Measurements from ENCODE around the gene FAAH. TPM values are rescaled to one million over a fixed set of nuclear protein-coding genes. Genes with fewer than 3 reads are reported as not detected.

The FAAH gene
- total RNA-seq, 4 donors from 2014 or later: 107 to 230 (median 152) TPM

DNA sequence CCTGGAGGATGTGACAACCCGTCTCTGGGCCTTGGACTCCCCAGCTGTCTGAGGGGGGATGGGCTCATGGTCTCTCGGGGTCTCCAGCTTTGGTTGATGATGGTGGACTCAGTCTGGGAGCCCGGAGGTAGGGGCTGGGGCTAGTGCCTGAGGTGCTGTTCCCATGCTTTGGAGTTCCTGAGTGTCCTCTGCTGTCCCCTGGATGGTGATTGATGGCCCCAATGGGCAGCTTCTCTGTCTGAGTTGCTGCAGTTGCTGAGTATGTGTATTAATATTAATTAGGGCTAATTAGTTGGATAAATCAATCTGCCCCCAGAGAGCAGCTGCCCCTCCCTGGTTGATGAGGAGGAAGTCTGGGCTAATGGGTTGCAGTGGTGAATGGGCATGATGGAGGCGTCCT, 30.6 kb downstream of the FAAH start:
- H3K4me3 ChIP-seq: no peak overlapping the region
- no peaks in the 10 kb centered on the region for H3K27me3 ChIP-seq
- H3K36me3 ChIP-seq: no peaks in the 10 kb centered on the region
- TF ChIP-seq, protein P1, sequence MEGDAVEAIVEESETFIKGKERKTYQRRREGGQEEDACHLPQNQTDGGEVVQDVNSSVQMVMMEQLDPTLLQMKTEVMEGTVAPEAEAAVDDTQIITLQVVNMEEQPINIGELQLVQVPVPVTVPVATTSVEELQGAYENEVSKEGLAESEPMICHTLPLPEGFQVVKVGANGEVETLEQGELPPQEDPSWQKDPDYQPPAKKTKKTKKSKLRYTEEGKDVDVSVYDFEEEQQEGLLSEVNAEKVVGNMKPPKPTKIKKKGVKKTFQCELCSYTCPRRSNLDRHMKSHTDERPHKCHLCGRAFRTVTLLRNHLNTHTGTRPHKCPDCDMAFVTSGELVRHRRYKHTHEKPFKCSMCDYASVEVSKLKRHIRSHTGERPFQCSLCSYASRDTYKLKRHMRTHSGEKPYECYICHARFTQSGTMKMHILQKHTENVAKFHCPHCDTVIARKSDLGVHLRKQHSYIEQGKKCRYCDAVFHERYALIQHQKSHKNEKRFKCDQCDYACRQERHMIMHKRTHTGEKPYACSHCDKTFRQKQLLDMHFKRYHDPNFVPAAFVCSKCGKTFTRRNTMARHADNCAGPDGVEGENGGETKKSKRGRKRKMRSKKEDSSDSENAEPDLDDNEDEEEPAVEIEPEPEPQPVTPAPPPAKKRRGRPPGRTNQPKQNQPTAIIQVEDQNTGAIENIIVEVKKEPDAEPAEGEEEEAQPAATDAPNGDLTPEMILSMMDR (IDR thresholded peaks at IDR 0.05): no peak
- no peak for TF ChIP-seq POLR2A (IDR thresholded peaks at IDR 0.05)
- no peaks in the 10 kb centered on the region for H3K9me3 ChIP-seq
- no peaks in the 10 kb centered on the region for H3K4me1 ChIP-seq
- DNase-seq: no peak
- H3K27ac ChIP-seq: no peak overlapping the region

DNA sequence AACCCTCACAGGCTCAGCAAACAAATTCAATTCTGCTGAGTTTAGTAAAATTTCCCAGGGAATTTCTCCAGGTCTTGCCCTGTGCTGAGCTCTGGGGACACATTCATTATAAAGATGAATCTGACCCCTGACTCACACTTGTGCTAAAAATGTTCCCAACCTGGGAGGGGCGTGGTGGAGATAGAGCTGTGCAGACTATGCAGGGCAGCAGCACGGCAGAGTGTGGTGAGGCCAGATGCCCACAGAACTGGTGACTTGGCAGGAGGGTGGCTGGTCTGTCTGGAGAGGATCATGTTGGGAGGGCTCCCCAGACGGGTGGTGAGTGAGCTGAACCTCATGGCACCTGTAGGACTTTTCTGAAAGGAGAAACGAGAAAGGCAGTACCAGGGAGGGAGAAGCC, 31.6 kb downstream of the FAAH start:
- Histone ChIP-seq H3K4me3 (no peak overlapping the region), H3K27me3 (no peaks in the 10 kb centered on the region), H3K4me1 (no peaks in the 10 kb centered on the region), H3K27ac (no peak overlapping the region), H3K36me3 (no peaks in the 10 kb centered on the region), H3K9me3 (no peaks in the 10 kb centered on the region)
- TF ChIP-seq POLR2A (IDR thresholded peaks at IDR 0.05): no peak
- TF ChIP-seq, protein P1 (IDR thresholded peaks at IDR 0.05): no peak
- DNase-seq: no peak

DNA sequence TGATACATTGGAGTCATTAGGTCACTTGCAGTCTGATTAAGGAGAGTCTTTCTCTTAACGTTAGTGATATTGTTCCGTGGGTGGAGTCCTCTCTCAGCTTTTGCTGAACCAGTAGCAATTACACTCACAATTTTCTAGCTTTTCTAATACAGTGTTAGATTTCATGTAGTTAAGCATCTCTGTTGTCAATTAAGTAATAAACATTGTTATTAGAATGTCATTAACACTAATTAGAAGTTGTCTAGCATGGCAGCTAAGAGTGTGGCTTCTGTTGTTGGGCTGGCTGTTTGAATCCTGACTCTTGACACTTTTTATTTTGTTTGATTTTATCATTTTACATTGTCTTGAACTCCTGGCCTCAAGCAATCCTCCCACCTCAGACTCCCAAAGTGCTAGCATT, 33.4 kb downstream of the FAAH start:
- H3K4me3 ChIP-seq: no peak overlapping the region
- no peak for DNase-seq
- no peaks in the 10 kb centered on the region for H3K27me3 ChIP-seq
- H3K27ac ChIP-seq: no peak overlapping the region
- TF ChIP-seq POLR2A (IDR thresholded peaks at IDR 0.05): no peak
- TF ChIP-seq, protein P1 (IDR thresholded peaks at IDR 0.05): no peak
- no peaks in the 10 kb centered on the region for H3K36me3 ChIP-seq
- no peaks in the 10 kb centered on the region for H3K4me1 ChIP-seq
- no peaks in the 10 kb centered on the region for H3K9me3 ChIP-seq

DNA sequence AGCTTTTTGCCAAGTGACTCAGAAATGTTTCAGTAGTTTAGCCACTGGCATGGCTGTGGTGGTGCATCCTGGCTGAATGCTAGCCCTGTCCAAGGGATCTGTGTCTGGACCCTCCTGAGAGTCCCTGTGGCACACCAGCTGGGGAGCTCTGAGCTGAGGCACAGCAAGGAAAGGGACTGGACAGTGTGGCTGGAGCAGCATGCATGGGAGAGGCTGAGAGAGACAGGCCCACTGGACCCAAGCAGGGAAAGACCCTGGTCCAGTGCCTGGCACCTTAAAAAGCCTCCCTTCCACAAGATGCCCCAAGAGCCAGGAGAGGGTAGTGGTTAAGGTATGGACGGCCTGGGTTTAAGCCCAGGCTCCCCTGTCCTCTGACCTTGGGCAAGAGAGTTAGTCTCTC, 35.3 kb downstream of the FAAH start:
- no peaks in the 10 kb centered on the region for H3K36me3 ChIP-seq
- H3K4me3 ChIP-seq: no peak overlapping the region
- TF ChIP-seq, protein P1 (IDR thresholded peaks at IDR 0.05): no peak
- no peak for TF ChIP-seq POLR2A (IDR thresholded peaks at IDR 0.05)
- H3K27me3 ChIP-seq: no peaks in the 10 kb centered on the region
- H3K4me1 ChIP-seq: no peaks in the 10 kb centered on the region
- no peak for DNase-seq
- H3K27ac ChIP-seq: no peak overlapping the region
- no peaks in the 10 kb centered on the region for H3K9me3 ChIP-seq

DNA sequence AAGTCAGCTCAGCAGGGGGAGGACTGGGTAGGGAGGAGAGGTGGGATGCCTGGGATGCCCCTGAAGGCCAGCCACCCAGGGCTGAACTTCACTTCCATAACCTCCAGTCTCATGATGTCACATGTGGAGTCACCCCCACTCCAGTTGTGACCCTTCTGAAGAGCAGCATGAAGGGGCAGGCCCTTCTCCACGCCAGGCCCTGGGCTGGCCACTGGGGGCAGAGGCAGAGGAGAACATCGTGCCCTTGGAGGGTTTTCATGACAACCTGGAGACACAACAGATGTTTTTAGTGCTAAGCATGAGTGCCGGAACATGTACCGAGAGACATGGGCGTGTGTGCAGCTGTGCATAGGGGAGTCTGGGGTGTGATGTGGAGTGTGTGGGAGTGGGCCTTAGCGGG, 37.6 kb downstream of the FAAH start:
- no peak for TF ChIP-seq POLR2A (IDR thresholded peaks at IDR 0.05)
- TF ChIP-seq, protein P1 (IDR thresholded peaks at IDR 0.05): no peak

DNA sequence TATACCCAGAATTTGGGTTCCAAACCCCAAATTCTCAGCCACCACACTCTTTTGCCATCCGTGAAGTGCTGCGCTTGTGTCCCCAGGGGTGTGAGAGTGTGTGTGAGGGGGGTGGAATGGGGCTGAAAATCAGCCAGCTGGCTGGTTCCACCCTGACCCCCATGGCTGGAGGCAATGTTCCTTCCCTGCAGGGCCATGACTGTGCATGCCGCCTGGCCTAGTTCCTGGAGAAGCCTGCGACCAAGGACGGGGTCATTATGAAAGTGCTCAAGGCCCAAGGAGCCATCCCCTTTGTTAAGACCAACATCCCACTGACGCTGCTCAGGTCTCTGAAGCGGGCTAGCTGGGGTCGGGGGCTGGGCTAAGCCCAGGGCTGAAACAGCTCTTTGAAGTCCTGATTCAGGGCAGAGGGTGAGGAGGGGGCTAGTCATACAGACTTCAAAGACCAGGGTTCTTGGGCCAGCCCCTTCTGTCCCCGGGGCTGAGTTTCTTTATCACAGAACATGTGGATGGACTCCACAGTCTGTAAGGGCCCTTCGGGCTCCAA, 38.7 kb downstream of the FAAH start:
- TF ChIP-seq, protein P1 (IDR thresholded peaks at IDR 0.05): no peak
- no peak for TF ChIP-seq POLR2A (IDR thresholded peaks at IDR 0.05)
- no peaks in the 10 kb centered on the region for H3K9me3 ChIP-seq
- H3K27me3 ChIP-seq: no peaks in the 10 kb centered on the region
- no peak overlapping the region for H3K4me3 ChIP-seq
- H3K4me1 ChIP-seq: no peaks in the 10 kb centered on the region
- no peak overlapping the region for H3K27ac ChIP-seq
- no peaks in the 10 kb centered on the region for H3K36me3 ChIP-seq
- DNase-seq: no peak

More for the DNA sequence above, 37.6 kb downstream of the FAAH start:
- DNase-seq: no peak
- Histone ChIP-seq H3K36me3 (no peaks in the 10 kb centered on the region), H3K27ac (no peak overlapping the region), H3K27me3 (no peaks in the 10 kb centered on the region), H3K4me1 (no peaks in the 10 kb centered on the region), H3K9me3 (no peaks in the 10 kb centered on the region), H3K4me3 (no peak overlapping the region)

Measured in Peyer's patch (tissue), 4 donors.